SHP77 treated with DMSO at 0.1 percent for 48 hours (cell line): ENCODE results near the gene TMEM184A.

Source experiments
- DNase-seq: peaks from one replicate; lab custom pipeline; 2025; lab: John Stamatoyannopoulos, UW

TMEM184A gene

GRCh38 chr7:1501487-1502270 lies 54.3 kb downstream of the TMEM184A start:
- no peak for DNase-seq

GRCh38 chr7:1500064-1500807 lies 55.8 kb downstream of the TMEM184A start:
- no peak for DNase-seq

GRCh38 chr7:1499367-1500029 lies 56.5 kb downstream of the TMEM184A start:
- DNase-seq, result no peak

GRCh38 chr7:1498370-1499305 lies 57.4 kb downstream of the TMEM184A start:
- no peak for DNase-seq

- no peak for DNase-seq
Observed at GRCh38 chr7:1497293-1497927, 58.6 kb downstream of the TMEM184A start.

- no peak for DNase-seq
Observed at GRCh38 chr7:1496531-1497292, 59.3 kb downstream of the TMEM184A start.

GRCh38 chr7:1495564-1496242 lies 60.3 kb downstream of the TMEM184A start:
- DNase-seq, result no peak

GRCh38 chr7:1494866-1495563 lies 61.0 kb downstream of the TMEM184A start:
- no peak for DNase-seq

GRCh38 chr7:1494447-1494846 lies 61.6 kb downstream of the TMEM184A start:
- DNase-seq, result no peak

- DNase-seq, result no peak
Observed at GRCh38 chr7:1493571-1493970, 62.4 kb downstream of the TMEM184A start.

- DNase-seq, result no peak
Observed at GRCh38 chr7:1493129-1493528, 62.9 kb downstream of the TMEM184A start.

GRCh38 chr7:1492640-1493039 lies 63.4 kb downstream of the TMEM184A start:
- DNase-seq, result no peak
